Inferior parietal cortex (tissue), 1 donor: Measurements from ENCODE around the gene FRMD6.
A peak's percentile ranks its signal among the peaks of the same experiment; 100 is the strongest.

ENCODE experiments used
- DNase-seq: peaks from one replicate; pipeline ENCODE4 v3.0.0-alpha.2; 2016; ENCODE audit errors: extremely low spot score

The FRMD6 gene

DNA sequence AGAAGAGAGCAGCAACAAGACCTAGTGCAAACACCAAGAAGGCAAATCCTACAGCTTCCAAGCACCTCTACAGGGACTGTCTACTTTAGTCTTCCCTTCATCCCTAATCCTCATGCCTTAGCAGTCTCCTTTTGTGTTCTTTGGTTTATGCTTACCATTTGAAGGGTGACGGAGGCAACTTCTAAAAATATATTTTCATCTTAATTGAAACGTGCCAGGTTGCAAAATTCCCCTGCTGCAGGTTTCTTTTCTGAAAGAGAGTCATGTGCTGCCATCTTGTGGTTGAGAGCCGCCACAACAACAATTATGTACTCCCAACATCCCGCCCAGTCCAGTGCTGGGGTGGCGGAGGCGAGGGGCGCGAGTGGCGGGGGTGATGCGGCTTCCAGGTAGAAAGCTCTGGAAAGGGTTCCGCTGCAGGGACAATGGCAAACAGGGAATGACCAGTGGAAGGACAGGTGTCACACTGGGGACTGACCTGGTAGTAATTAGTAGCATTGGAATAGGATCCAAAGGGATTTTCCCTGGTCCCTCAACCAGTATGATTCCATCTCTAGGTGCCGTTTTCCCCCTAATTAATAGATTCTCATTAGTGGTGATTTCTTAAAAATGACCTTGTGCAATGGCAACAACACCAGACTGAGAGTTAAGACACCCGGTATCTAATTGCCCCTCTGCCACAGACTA, 128.4 kb downstream of the FRMD6 start:
- DNase-seq = peak; percentile 83
